ENCODE measurements around the gene BTD.

DNA sequence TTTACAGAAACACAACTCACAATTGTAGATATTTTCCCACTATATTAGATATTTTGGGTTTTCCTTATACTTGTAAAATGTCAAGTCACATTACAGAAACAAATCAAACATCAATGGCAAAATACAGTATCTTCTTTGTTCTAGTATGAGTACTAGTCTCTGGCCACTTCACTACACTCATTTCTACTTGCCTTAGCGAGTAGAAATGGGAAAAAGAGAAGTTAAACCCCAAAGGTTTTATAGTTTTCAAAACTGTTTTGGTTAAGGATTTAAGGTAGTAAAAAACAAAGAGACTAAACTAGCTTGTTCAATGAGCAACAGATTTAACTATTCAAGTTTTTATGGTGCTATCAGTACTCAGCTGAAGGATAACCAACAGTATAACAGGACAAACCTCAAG lies 81.7 kb downstream of the BTD start:
- TF ChIP-seq ZNF274 (IDR thresholded peaks at IDR 0.05; ENCODE audit: low read depth, low read length) = no peak
- TF ChIP-seq YY1 (IDR thresholded peaks at IDR 0.05; ENCODE audit: insufficient read depth, insufficient read length) = no peak
- no peak for TF ChIP-seq SUZ12 (IDR thresholded peaks at IDR 0.05; ENCODE audit: extremely low read depth, insufficient read depth, insufficient read length)

Data from NT2/D1 (cell line).